ENCODE measurements around the gene CBL. TPM values are rescaled to one million over a fixed set of nuclear protein-coding genes. Genes with fewer than 3 reads are reported as not detected.

Gene CBL
- total RNA-seq, 1 donor from 2014 or later: 15.5 TPM

GRCh38 chr11:119338965-119339588 lies 132.9 kb downstream of the CBL start:
- Histone ChIP-seq H3K4me1 (peaks cover 58% of the 10 kb centered on the region), H3K27ac (peak overlapping the region; percentile 96), H3K4me3 (peak overlapping the region; percentile 57 to 85), H3K36me3 (no peaks in the 10 kb centered on the region), H3K9me3 (no peaks in the 10 kb centered on the region), H3K27me3 (no peaks in the 10 kb centered on the region)
- TF ChIP-seq POLR2AphosphoS5 (IDR thresholded peaks at IDR 0.05; ENCODE audit: insufficient read depth in 1 of 2, low read depth in 1 of 2) (no peak), CTCF (IDR thresholded peaks at IDR 0.05) (no peak), POLR2A (IDR thresholded peaks at IDR 0.05) (no peak)
- no peak for DNase-seq (ENCODE audit: extremely low spot score in 2 of 2)
- intact Hi-C loops (cut with DNase I): loop anchor here (10.0 kb wide), 1 partner anchor 234 kb away; the partner anchor contains the start of genes C2CD2L and DPAGT1

- H3K27me3 ChIP-seq: no peaks in the 10 kb centered on the region
- no peaks in the 10 kb centered on the region for H3K36me3 ChIP-seq
- peaks cover 57% of the 10 kb centered on the region for H3K4me1 ChIP-seq
- H3K27ac ChIP-seq: peak overlapping the region; percentile 96
- intact Hi-C loops (cut with DNase I): loop anchor here (10.0 kb wide), 1 partner anchor 235 kb away; the partner anchor contains the start of genes C2CD2L and DPAGT1
- peak overlapping the region; percentile 57 to 85 for H3K4me3 ChIP-seq
- no peak for DNase-seq (ENCODE audit: extremely low spot score in 2 of 2)
- H3K9me3 ChIP-seq: no peaks in the 10 kb centered on the region
- TF ChIP-seq CTCF (IDR thresholded peaks at IDR 0.05) (peak; percentile 71 to 89 (median 75)), POLR2A (IDR thresholded peaks at IDR 0.05) (no peak)
Measured at GRCh38 chr11:119339589-119340334, 133.6 kb downstream of the CBL start.

GRCh38 chr11:119340335-119341221 lies 134.4 kb downstream of the CBL start, which contains the start of gene C1QTNF5:
TSS of gene C1QTNF5 (minus strand) at chr11:119340883. CDS start at chr11:119340397, 486 bp downstream.
- Histone ChIP-seq H3K4me3 (peak within 1 kb of the TSS; percentile 57 to 85), H3K27me3 (no peaks in the 10 kb centered on the region), H3K36me3 (no peaks in the 10 kb centered on the region), H3K9me3 (no peaks in the 10 kb centered on the region), H3K27ac (peak within 1 kb of the TSS; percentile 96), H3K4me1 (peaks cover 49% of the 10 kb centered on the region)
- TF ChIP-seq CTCF (IDR thresholded peaks at IDR 0.05): no peak
- TF ChIP-seq POLR2A (IDR thresholded peaks at IDR 0.05): peak in 1 of 2 donors; percentile 10
- TF ChIP-seq POLR2AphosphoS5 (IDR thresholded peaks at IDR 0.05; ENCODE audit: insufficient read depth in 1 of 2, low read depth in 1 of 2): peak; percentile 57 to 65
- no peak for DNase-seq (ENCODE audit: extremely low spot score in 2 of 2)
- intact Hi-C loops (cut with DNase I): no loop called here

GRCh38 chr11:119341222-119342022 lies 135.3 kb downstream of the CBL start:
- TF ChIP-seq POLR2AphosphoS5 (IDR thresholded peaks at IDR 0.05; ENCODE audit: insufficient read depth in 1 of 2, low read depth in 1 of 2): no peak
- no peak for TF ChIP-seq CTCF (IDR thresholded peaks at IDR 0.05)
- TF ChIP-seq POLR2A (IDR thresholded peaks at IDR 0.05): no peak
- Histone ChIP-seq H3K36me3 (no peaks in the 10 kb centered on the region), H3K4me1 (peaks cover 46% of the 10 kb centered on the region), H3K27me3 (no peaks in the 10 kb centered on the region), H3K27ac (peak overlapping the region; percentile 96), H3K9me3 (no peaks in the 10 kb centered on the region), H3K4me3 (peak overlapping the region; percentile 57 to 85)
- intact Hi-C loops (cut with DNase I): no loop called here
- DNase-seq (ENCODE audit: extremely low spot score in 2 of 2): no peak
